Superior temporal gyrus (tissue), 1 donor: ENCODE measurements around the gene PGAP1.
"Not testable (repeated sequence)": the region's sequence is repeated elsewhere in the genome, so short reads cannot be mapped to it uniquely, and the experiment has no call there.

Experiments
- DNase-seq: peaks from one replicate; pipeline ENCODE4 v3.0.0-alpha.2; 2016; ENCODE audit errors: extremely low spot score

The PGAP1 gene

GRCh38 chr2:196949116-196949515 is 22.6 kb upstream of the PGAP1 start:
- DNase-seq, result no peak

DNA sequence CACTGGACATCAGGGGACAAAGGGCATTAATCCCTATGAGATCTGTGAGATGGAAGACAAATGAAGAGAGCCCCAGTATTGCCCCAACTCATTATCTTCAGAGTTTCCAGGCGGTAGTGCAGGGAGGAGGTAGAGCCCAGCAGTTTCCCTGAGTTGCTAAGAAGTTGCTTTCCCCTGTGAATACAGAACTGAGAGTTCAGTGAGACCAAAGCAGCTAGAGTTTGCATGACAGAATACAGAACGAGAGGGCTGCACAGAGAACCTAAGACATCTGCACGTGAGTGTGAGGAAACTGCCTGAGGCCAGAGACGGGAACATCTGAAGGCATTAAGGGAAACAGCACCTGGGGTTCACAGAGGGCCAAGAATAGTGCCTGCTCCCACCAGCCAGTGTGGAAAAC is 18.1 kb upstream of the PGAP1 start:
- DNase-seq, result no peak

- no peak for DNase-seq
Observed at GRCh38 chr2:196941398-196942078, 15.0 kb upstream of the PGAP1 start.

- DNase-seq, result no peak
Observed at GRCh38 chr2:196939371-196939770, 12.9 kb upstream of the PGAP1 start.

DNA sequence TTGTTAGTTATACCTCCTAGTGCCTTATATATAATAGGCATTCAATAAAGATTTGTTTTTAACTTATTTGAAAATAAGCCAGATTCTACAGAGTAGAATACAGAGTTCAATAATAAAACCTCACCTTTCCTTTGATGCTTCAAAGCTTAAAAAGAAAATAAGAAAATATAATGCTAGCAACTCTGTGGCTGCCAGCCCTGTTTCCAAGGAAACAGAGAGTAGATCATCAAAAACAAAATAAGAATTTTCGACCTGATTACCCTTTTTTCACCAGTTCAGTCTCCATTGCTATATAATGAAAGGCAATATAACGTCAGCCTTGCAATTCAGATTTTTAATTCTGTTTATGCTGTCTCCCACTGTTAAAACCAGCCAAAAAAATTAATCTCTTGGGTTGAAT is 8.9 kb upstream of the PGAP1 start:
- no peak for DNase-seq

- no peak for DNase-seq
Observed at GRCh38 chr2:196934672-196935071, 8.2 kb upstream of the PGAP1 start.

GRCh38 chr2:196931555-196931954 is 5.0 kb upstream of the PGAP1 start:
- no peak for DNase-seq

GRCh38 chr2:196927376-196928225 is 1.1 kb upstream of the PGAP1 start:
- peak; percentile 77 for DNase-seq

- DNase-seq, result peak; percentile 71
Observed at GRCh38 chr2:196925768-196926561, 542 bp downstream of the PGAP1 start.

DNA sequence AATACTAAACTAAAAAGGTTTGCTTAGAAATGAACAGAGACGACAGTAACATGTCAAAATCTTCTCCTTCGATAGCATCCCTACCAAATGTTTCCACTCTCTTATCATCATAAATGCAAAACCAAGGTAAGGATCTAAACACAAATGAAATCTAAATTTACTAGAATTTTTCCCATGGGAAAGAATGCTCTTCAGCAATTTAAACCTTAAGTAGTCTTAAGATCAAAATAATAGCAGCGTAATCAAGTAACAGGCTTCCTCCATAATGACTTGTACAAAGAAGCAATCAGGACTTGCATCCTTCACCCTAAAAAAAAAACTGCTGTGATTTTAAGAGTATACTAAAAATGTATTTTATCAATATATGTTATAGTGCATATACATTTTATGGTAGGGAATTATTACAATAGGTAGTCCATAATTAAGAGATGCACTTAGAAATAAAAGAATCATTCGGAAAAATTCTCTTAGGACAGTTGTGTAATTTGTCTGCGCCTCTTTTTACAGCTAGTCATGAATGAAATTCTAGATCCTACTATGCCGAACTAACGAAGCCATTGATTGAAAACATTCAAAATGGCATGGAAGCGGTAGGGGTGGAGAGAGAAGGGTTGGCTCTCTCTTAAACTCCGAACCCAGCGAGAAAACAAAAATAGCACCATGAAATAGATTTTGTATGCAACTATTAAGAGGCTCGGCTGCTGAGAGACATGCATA is 1.3 kb downstream of the PGAP1 start:
- peak; percentile 67 for DNase-seq

DNA sequence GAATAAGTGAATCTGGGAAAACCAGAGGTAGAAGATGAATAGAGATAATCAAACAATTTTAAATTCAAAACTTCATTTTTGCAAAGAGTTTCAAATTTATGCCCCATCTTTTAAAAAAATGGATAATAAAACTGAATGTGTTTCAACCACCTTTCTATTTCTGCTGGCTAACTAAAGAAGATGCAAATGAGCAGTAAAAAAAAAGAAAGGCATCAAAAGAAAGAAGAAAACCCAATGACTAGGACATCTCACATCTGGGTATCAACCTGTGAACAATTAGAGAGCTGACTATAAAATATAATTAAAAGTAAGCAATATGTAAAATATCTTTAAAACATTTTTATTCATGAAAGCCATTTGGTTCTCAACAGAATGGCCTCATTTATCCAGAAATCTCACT is 2.5 kb downstream of the PGAP1 start:
- DNase-seq, result peak; percentile 11

DNA sequence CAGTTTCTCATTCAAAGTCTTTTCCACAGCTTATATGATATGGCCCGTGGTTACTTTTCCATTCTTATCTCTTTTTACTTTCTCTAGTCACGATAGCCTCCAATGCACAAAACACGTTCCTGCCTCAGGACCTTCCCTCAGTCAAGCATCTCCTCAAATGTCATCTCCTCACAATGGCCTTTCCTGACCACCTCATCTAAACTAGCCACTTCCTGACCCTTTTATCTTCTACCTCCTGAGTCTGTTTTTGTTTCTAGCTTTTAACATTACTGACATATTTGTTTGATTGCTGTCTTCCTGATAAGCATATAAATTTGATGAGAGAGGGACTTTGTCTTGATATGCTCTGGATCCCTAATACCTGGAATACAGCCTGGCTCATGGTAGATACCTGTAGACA is 7.6 kb downstream of the PGAP1 start:
- DNase-seq, result no peak

DNA sequence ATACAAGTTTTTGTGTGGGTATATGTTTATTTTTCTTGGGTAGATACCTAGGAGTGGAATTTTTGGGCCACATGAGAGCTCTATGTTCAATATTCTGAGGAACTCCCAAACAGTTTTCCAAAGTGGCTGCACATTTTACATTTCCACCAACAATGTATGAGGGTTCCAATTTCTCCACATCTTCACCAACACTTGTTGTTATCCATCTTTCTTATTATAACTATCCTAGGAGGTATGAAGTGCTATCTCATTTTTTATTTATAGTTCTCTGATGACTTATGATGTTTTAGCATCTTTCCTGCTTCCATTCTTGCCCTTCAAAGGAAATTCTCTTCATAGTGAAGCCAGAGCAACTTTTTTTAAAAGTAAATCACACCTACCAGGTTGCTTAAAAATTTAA is 8.7 kb downstream of the PGAP1 start:
- DNase-seq, result no peak

- no peak for DNase-seq
Observed at GRCh38 chr2:196915507-196916189, 10.9 kb downstream of the PGAP1 start.

DNA sequence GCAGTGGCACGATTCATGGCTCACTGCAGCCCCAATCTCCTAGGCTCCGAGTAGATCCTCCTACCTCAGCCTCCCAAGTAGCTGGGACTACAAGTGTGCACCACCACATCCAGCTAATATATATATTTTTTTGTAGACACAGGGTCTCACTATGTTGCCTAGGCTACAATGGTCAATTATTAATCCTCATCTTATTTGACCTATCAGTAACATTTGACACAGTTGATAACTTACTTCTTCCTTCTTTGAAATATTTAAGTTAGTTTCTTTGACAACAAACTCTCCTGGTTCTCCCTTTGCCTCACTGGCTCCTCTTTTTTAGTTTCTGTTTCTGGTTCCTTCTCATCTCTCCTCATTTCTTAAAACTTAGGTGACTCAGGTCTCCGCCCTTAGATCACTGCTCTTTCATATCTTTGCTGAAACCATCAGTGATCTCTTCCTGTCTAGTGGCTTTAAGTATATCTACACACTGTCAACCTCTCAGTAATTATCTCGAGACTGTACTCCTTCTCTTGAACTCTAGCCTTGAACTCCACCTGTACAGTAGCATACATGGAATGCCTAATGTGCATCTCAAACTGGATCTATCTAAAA is 11.5 kb downstream of the PGAP1 start:
- DNase-seq, result no peak

DNA sequence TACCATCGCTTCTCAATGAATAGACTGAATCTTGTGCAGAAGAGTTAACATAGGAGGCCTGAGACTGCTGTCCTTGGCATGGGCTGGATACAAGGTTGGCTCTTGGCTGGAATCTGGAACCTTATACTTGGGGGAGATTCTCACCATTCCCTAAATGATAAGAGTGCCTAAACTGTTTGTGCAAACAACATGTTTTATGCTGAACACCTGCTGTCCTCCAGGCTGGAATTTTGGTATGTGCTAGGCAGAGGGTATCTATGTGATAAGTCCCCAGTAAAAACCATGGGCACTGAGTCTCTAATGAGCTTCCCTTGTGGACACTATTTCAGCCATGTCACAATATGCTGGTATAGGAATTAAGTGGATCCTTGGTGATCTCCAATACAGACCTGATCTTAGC is 12.8 kb downstream of the PGAP1 start:
- no peak for DNase-seq

DNA sequence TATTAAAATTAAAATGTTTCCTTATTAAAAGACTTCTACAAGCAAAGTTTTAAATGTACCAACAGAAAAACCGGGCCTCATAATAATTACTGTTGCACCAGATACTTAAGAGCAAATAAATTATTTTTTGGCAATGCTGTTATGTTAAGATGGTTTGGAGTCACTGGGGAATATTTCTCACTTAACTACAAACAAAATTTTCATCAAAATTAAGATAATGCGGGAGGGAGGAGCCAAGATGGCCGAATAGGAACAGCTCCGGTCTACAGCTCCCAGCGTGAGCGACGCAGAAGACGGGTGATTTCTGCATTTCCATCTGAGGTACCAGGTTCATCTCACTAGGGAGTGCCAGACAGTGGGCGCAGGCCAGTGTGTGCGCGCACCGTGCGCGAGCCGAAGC is 21.1 kb downstream of the PGAP1 start:
- DNase-seq, result not testable (repeated sequence)

- no peak for DNase-seq
Observed at GRCh38 chr2:196902828-196903227, 23.7 kb downstream of the PGAP1 start.

DNA sequence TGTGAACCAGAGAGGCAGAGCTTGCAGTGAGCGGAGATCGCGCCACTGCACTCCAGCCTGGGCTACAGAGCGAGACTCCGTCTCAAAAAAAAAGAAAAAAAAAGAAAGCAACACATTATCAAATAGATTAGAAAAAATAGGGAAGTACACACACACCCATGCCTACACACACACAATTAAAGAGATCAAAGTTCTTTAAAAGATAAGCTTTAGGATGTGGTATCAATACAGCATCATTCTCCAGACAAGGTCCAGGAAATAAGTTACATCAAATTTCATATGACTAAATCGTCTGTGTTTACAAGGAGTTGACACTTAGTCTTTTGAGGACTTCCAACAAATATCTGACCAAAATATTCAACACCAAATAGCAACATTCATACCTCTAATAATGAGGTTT is 25.7 kb downstream of the PGAP1 start:
- DNase-seq, result no peak

DNA sequence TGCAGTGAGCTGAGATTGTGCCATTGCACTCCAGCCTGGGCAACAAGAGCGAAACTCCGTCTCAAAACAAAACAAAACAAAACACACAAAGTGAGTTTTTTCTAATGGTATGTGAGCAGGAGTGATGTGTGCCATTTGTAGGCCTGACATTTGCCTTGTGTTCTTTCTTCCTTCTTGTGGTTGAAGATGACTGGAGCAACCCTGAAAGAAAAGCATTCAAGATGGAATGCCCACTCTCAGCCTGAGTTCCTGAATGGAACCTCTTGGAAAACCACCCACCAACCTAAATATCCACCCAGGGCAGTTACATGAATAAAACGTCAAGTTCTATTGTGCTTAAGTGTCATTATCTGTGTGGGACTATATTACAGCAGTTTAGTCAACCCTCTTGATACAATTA is 26.5 kb downstream of the PGAP1 start:
- DNase-seq, result no peak

DNA sequence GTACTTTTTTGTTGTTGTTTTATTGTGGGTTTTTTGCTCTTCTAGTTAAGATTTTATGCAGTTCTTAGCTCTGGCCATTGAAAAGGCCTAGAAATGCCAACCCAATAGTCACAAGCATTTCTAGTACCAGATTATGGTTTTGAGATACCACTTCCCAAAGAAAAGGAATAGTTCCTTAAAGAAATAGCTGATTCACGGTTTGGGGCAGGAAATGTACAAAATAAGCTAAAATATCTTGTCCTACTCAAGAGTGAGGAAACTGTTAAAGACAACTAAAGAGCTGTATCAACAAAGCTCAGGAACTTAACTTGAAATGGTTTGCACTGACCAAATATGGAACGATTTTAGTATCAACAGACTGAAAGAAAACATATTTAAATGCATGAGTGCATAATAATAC is 35.4 kb downstream of the PGAP1 start:
- DNase-seq, result no peak
